Measurements from ENCODE around the gene PDE5A. TPM values are rescaled to one million over a fixed set of nuclear protein-coding genes. Genes with fewer than 3 reads are reported as not detected.

Gene PDE5A
- polyA plus RNA-seq, 3 donors = 0.80 to 0.82 TPM; not detected in 1

GRCh38 chr4:119550857-119551532, 77.6 kb downstream of the PDE5A start:
- Histone ChIP-seq H3K27me3 (ENCODE audit: control insufficient read depth in 2 of 2, insufficient read depth in 2 of 2, low read length in 2 of 2) (no peaks in the 10 kb centered on the region), H3K27ac (ENCODE audit: low read depth in 1 of 2, low read length in 2 of 2) (no peak overlapping the region), H3K9ac (ENCODE audit: insufficient read depth, low read length, poor library complexity, severe bottlenecking) (no peak overlapping the region), H3K4me1 (ENCODE audit: control insufficient read depth in 1 of 2, insufficient read depth in 2 of 2, low read length in 2 of 2) (no peaks in the 10 kb centered on the region), H3K4me2 (replicated peaks; ENCODE audit: extremely low read depth, low read length, poor library complexity, severe bottlenecking) (no peak overlapping the region), H3K36me3 (replicated peaks in 1 of 2; ENCODE audit: control insufficient read depth in 1 of 2, insufficient read depth in 2 of 2, low read length in 2 of 2) (peaks cover 0 to 8% of the 10 kb centered on the region in 2 donors), H3K79me2 (ENCODE audit: insufficient read depth, low read length) (no peaks in the 10 kb centered on the region), H4K20me1 (ENCODE audit: insufficient read depth, low read length) (no peaks in the 10 kb centered on the region), H3K9me3 (replicated peaks in 1 of 2; ENCODE audit: control insufficient read depth in 1 of 2, insufficient read depth in 1 of 2, low read length in 2 of 2) (no peaks in the 10 kb centered on the region), H2AFZ (ENCODE audit: insufficient read depth, low read depth, low read length, poor library complexity, severe bottlenecking) (no peak overlapping the region), H3K4me3 (replicated peaks in 1 of 3; ENCODE audit: low read depth in 2 of 3, low read length in 3 of 3) (no peak overlapping the region)
- Mint-ChIP-seq H3K27me3 (ENCODE audit: low read depth in 3 of 3) (peaks cover 0 to 2% (median 0%) of the 10 kb centered on the region in 3 donors), H3K27ac (no peak overlapping the region), H3K9me3 (no peaks in the 10 kb centered on the region), H3K36me3 (peaks cover 4 to 7% of the 10 kb centered on the region in 2 donors), H3K4me3 (no peak overlapping the region), H3K4me1 (no peaks in the 10 kb centered on the region)
- no peak for TF ChIP-seq CTCF (IDR thresholded peaks at IDR 0.05)
- DNase-seq = no peak
- 100% methylated on average over 2 of the region's 2 CpGs for WGBS (ENCODE audit: insufficient coverage)
- intact Hi-C loops (cut with micrococcal nuclease) = no loop called here

GRCh38 chr4:119549639-119550038, 79.0 kb downstream of the PDE5A start:
- no peak for TF ChIP-seq CTCF (IDR thresholded peaks at IDR 0.05)
- no peak overlapping the region for H3K4me3 ChIP-seq (replicated peaks in 1 of 3; ENCODE audit: low read depth in 2 of 3, low read length in 3 of 3)
- no peaks in the 10 kb centered on the region for H3K27me3 ChIP-seq (ENCODE audit: control insufficient read depth in 2 of 2, insufficient read depth in 2 of 2, low read length in 2 of 2)
- H3K9ac ChIP-seq (ENCODE audit: insufficient read depth, low read length, poor library complexity, severe bottlenecking) = no peak overlapping the region
- H4K20me1 ChIP-seq (ENCODE audit: insufficient read depth, low read length) = no peaks in the 10 kb centered on the region
- no peaks in the 10 kb centered on the region for H3K9me3 ChIP-seq (replicated peaks in 1 of 2; ENCODE audit: control insufficient read depth in 1 of 2, insufficient read depth in 1 of 2, low read length in 2 of 2)
- H3K4me3 Mint-ChIP-seq = no peak overlapping the region
- H3K27ac Mint-ChIP-seq = no peak overlapping the region
- intact Hi-C loops (cut with micrococcal nuclease) = no loop called here
- H3K4me1 Mint-ChIP-seq = no peaks in the 10 kb centered on the region
- no peaks in the 10 kb centered on the region for H3K27me3 Mint-ChIP-seq (ENCODE audit: low read depth in 3 of 3)
- H3K79me2 ChIP-seq (ENCODE audit: insufficient read depth, low read length) = no peaks in the 10 kb centered on the region
- H3K9me3 Mint-ChIP-seq = no peaks in the 10 kb centered on the region
- DNase-seq = no peak
- peaks cover 0 to 8% of the 10 kb centered on the region in 2 donors for H3K36me3 ChIP-seq (replicated peaks in 1 of 2; ENCODE audit: control insufficient read depth in 1 of 2, insufficient read depth in 2 of 2, low read length in 2 of 2)
- H3K4me1 ChIP-seq (ENCODE audit: control insufficient read depth in 1 of 2, insufficient read depth in 2 of 2, low read length in 2 of 2) = no peaks in the 10 kb centered on the region
- no peak overlapping the region for H3K4me2 ChIP-seq (replicated peaks; ENCODE audit: extremely low read depth, low read length, poor library complexity, severe bottlenecking)
- peaks cover 4 to 7% of the 10 kb centered on the region in 2 donors for H3K36me3 Mint-ChIP-seq
- H2AFZ ChIP-seq (ENCODE audit: insufficient read depth, low read depth, low read length, poor library complexity, severe bottlenecking) = no peak overlapping the region
- WGBS (ENCODE audit: insufficient coverage) = no CpG with 5 or more reads among the region's 3 CpGs
- H3K27ac ChIP-seq (ENCODE audit: low read depth in 1 of 2, low read length in 2 of 2) = no peak overlapping the region

Data from CD14-positive monocyte (primary cell).